Stimulated activated CD8-positive, alpha-beta memory T cell treated with anti-CD3 and anti-CD28 coated beads, Interleukin-12 subunit alpha, Interleukin-12 subunit beta, amount 100 ng/mL, for 1 hour (primary cell): ENCODE measurements around the gene TNNT3.
"Not testable (repeated sequence)": the region's sequence is repeated elsewhere in the genome, so short reads cannot be mapped to it uniquely, and the experiment has no call there.

Experiments used
- DNase-seq: peaks from one replicate; pipeline ENCODE4 v3.0.0-alpha.2; 2020; ENCODE audit warnings: low read depth

TNNT3 gene

DNA sequence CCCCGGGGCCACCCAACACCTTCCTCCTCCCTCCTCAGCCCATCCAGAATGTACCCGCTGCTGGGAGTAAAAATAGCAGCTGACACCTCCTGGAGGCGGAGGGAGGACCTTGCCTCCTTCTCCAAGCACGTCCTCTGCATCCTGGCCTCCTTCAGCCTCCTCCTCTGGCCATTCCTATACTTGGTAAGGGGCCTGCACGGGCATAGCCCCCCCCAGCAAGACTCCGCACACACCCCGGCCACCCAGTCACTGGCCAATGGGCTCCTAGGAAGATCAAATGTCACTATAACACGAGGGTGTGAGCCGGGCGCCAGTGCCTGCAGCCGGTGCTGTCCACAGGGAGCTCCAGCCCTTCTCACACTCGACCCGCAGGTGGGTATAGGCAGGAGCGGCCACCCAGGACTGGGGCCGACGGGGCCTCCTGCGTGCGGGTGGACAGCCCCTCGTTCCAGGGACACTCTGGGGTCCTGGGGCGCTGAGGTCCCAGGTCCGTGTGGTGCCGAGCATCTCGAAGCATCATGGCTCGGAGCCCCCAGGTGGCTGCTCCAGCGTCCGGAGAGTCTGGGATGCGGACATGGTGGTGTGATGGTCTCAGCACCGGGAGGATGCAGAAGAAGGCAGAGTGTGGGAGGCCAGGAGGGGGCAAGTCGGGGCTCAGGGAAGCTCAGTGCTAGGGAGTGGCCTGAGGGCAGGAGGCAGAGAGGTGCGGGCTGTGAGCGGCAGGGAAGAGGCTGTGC lies at the start of gene TNNT3:
TSS of gene TNNT3 (plus strand) at position 313 of the 737 bp plus-strand sequence. CDS start 3,172 bp downstream, outside the sequence.
- DNase-seq, result no peak

DNA sequence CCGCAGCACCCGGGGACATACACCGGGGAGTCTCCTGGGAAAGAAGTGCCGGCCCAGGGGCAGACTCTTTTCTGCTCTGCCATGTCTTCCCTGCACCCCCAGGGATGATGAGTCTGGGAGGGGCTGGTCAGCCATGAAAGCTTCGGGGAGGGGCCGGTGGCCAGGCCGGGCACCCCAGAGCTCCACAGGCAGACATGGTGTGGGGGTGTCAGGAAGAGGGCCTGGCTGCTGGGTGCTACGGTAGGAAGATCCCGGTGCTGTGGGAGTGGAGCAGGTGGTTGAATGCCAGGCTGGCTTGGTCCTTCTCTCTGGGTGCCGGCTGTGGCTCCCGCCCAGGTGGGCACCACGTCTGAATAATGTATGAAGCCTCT lies 49.2 kb upstream of the TNNT3 start:
- DNase-seq, result no peak

- no peak for DNase-seq
Observed at GRCh38 chr11:1870721-1871466, 48.6 kb upstream of the TNNT3 start.

DNA sequence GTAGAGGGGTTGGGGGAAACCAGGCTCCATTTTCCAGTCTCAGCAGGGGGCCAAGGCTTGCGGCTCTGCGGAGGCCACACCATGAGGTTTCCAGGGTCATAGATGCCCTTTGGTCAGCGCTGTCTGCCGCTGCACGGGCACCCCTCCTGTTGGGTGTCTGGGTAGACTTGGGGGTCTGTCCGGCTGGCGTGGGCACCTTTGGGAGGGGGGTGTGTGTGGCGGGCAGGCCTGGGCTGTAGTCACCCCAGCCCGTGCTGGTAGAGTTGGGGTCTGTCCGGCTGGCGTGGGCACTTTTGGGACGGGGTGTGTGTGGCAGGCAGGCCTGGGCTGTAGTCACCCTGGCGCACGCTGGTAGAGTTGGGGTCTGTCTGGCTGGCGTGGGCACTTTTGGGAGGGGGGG lies 48.0 kb upstream of the TNNT3 start:
- no peak for DNase-seq

- no peak for DNase-seq
Observed at GRCh38 chr11:1872267-1872985, 47.1 kb upstream of the TNNT3 start.

DNA sequence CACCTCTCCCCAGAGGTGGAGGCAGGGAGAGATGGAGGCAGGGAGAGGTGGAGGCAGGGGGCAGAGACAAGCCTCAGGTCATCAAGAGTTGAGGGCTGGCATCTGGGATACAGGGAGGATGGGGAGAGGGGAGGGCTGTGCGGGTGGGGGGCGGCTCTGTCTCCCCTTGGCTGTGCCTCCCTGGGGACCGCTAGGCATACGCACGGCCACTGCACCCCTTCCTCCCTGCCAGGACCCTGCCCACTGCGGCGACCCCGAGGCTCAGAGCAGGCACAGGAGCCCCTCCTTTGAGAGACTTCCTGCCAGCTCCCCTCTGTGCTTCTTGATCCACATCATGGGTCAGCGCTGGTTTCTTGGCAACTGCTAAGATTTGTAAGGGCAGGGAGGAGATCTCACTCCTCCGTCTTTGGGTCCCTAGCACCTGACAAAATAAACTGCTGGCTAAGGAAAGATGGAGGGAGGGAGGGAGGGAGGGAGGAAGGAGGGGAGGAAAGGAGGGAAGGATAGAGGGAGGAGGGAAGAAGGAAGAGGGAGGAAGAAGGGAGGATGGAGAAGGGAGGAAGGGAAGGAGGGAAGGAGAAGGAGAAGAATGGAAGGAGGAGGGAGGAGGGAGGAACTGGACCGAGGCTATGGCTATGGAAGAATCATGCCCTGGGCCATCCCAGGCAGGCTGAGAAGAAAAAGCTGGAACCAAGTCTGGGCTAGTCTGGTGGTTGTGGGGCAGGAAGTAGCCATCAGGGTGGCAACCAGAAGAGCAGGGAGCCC lies 46.3 kb upstream of the TNNT3 start:
- DNase-seq, result no peak

DNA sequence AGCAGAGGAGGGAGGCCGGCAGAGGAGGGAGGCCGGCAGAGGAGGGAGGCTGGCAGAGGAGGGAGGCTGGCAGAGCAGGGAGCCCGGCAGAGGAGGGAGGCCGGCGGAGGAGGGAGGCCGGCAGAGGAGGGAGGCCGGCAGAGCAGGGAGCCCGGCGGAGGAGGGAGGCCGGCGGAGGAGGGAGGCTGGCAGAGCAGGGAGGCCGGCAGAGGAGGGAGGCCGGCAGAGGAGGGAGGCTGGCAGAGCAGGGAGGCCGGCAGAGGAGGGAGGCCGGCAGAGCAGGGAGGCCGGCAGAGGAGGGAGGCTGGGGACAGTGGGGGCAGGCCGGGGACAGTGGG lies 45.7 kb upstream of the TNNT3 start:
- DNase-seq, result not testable (repeated sequence)

- not testable (repeated sequence) for DNase-seq
Observed at GRCh38 chr11:1874441-1875092, 44.9 kb upstream of the TNNT3 start.

DNA sequence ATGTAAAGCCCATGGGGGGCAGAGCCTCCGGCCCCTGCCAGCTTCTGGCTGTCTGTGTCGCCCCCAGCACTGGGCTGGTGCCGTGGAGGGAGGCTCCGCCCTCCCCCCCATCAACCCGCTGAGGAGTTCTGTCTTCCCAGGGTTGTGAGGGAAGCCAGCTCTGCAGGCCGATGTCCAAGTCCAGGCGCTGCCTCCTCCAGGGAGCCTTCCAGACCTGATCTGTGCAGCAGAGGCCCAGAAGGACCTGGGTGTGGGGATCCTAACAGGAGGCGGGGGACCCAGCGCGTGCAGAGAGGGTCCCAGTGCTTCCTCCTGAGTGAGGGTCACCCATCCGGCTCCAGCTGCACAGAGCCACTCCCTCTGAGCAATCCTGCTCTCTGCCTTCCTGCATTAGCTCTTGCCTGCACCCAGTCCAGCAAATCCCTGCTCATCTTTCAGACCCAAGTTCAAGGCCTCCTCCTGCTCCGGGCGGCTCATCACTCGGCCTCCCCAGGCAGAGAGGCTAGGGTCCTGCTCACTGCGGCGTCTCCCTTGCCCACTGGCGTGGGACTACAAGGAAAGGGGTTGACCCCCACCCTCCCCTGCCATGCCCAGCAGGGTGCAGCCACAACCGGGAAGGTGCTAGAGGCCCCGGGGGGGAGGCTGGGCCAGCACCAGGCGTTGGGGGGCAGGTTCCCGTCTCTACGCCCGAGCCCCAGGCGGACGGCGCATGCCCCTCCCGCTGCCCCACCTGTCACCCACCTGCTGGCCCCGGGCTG lies 44.2 kb upstream of the TNNT3 start:
- no peak for DNase-seq

- DNase-seq, result not testable (repeated sequence)
Observed at GRCh38 chr11:1875851-1876301, 43.6 kb upstream of the TNNT3 start.

DNA sequence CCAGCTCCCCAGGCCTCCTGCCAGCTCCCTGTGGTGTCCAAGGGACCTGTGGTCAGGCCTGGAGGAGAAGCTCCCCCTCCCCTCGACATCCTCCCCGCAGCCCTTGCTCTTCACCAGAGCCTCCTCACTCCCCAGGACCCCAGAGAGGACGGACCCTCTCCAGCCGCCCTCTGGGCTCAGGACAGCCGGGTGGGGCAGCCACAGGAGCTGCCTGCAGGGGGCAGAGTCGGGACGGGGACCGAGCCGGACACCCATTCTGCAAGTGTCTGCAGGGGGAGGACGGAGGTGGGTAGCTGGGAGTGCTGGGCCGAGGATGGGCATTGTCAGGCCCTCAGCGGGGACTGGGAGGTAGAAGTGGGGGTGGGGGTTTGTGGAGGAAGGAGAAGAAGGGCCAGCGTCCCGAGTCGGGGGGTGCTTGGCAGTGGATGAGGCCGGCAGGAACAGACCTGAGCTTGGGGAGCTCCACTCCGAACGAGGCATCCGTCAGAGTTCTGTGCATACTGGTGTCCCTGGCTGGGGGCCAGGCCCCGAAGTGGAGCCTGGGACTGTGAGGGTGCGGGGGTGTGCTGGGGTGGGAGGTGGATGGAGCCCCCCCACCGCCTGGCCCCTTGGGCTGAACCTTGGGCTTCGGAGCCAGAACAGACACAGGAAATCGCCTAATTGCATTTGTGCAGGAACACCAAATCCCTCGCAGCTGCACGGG lies 43.0 kb upstream of the TNNT3 start:
- no peak for DNase-seq

DNA sequence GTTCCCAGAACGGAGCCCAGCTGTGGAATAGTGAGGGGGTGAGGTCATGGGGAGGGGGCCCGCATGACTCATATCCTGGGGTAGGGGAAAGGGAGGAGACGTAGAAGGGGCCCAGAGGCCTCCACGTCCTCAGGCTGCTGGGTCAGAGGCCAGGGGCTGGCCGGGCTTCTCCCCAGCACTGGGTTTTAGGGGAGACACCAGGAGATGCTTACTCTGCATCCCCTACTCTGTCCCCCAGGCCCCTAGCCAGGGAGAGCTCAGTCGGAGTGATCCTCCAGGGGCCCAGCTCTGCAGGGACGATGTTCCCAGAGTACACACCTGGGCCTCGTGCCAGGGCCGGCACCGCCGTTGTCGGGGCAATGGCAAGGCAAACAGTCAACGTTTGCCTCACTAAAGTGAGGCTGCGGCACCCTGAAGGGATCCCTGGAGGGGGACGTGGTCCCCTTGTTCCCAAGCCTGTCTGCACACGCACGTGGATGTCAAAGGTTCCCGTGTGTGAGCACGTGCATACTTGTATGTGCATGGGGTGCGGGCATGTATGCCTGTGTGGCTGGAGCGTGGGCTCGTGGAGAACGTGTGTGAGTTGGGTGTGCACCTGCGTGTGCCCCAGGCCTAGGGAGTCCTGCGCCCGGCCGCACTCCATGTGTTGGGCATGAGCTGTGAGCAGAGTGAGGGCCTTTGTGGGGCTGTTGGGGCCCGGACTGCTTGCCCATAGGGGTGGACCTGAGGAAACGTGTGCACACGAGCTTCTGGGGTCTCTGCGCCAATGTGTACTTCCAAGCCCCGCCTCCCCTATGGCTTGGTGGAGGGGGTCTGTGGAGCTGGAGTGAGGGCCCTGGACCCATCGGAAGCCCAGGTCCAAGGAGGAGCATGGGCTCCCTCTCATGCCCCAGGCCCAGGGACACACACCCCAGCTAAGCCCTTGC lies 42.0 kb upstream of the TNNT3 start:
- DNase-seq, result no peak

DNA sequence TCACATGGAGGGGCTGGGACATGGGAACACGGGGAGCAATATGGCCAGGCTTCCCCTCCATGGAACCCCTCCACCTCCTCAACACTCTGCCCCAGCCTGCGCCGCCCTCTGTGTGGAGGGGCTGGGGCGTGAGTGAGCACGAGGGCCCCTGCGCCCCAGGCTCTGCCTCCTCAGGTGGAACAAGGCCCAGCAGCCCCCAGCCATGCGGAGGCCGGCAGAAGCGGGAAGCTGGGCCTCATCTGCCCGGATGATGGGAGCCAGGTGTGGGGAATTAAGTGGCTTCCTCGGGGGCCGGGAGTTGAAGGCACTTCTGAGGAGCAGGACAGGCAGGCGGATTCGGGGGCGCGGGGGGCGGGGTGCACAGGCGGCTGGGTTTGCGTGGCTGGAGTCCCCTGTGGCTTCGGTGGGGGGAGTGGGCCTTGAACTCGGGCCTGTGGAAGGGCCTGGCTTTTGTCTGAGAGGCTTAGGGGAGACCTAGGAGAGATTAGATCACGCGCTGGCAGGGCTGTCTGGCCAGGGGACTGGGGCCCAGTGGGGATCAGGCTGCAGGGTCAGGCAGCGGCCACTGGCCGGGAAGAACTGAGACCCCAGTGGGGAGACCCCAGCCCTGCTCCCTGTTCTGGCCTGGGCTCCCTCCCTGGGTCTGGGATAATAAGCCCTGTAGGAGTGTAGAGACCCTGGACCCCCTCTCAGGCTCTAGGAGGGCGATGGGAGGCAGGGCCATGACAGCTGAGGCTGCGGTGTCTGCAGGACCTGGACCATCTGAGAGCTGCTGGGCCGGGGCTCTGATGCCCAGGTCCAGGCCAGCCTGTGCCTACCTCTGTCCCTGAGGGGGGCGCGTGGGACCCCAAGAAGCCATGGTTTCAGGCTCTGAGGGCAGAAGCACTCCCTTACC lies 41.1 kb upstream of the TNNT3 start:
- no peak for DNase-seq

- no peak for DNase-seq
Observed at GRCh38 chr11:1879342-1879940, 40.1 kb upstream of the TNNT3 start.

GRCh38 chr11:1879941-1880720 lies 39.4 kb upstream of the TNNT3 start:
- no peak for DNase-seq

- no peak for DNase-seq
Observed at GRCh38 chr11:1880746-1881441, 38.6 kb upstream of the TNNT3 start.
